Naive thymus-derived CD4-positive, alpha-beta T cell (primary cell): ENCODE measurements around the gene PRR7. TPM values are rescaled to one million over a fixed set of nuclear protein-coding genes. Genes with fewer than 3 reads are reported as not detected.
"Not testable (repeated sequence)": the region's sequence is repeated elsewhere in the genome, so short reads cannot be mapped to it uniquely, and the experiment has no call there.

Experiments used
- ATAC-seq: fragments of 150-1000 bp; cut with Tn5 transposase; 2 replicates; pipeline ENCODE4 v1.10.0; 2021; ENCODE audit warnings: mild to moderate bottlenecking, moderate library complexity
- CTCF ChIA-PET: fragments of 350-600 bp; sonication (Branson Sonifier 250); formaldehyde crosslinking; loops from one replicate; lab custom pipeline; 2021; ENCODE audit warnings: antibody characterized with exemption; lab: Charles Lee
- POLR2A ChIA-PET: fragments of 350-600 bp; sonication (Branson Sonifier 250); formaldehyde crosslinking; loops from one replicate; lab custom pipeline; 2021; ENCODE audit warnings: antibody characterized with exemption, inconsistent platforms; lab: Charles Lee
- DNase-seq, 9 donors: peaks; one replicate each; pipeline versions ENCODE4 v3.0.0 to v3.0.0-alpha.2; 2020 to 2022; ENCODE audit warnings: mixed read lengths in 1 of 9
- H3K27ac ChIP-seq: one replicate; pipeline ENCODE4 v1.7.0; 2013; ENCODE audit warnings: mild to moderate bottlenecking, low read depth, low read length, moderate library complexity
- H3K27me3 ChIP-seq, 2 donors: one replicate each; pipeline ENCODE4 v1.7.0; 2013; ENCODE audit warnings: low read length in 2 of 2, mild to moderate bottlenecking in 2 of 2, moderate library complexity in 2 of 2; ENCODE audit not compliant: control insufficient read depth in 2 of 2, insufficient read depth in 2 of 2
- H3K36me3 ChIP-seq, 3 experiments: 1 replicate in 2 of 3; 2 replicates in 1 of 3; pipeline ENCODE4 v1.7.0; 2013; ENCODE audit warnings: low read length in 3 of 3, mild to moderate bottlenecking in 3 of 3, moderate library complexity in 1 of 3; ENCODE audit not compliant: insufficient read depth in 3 of 3, control insufficient read depth in 2 of 3
- H3K4me1 ChIP-seq, 2 donors: one replicate each; pipeline ENCODE4 v1.7.0; 2013; ENCODE audit warnings: low read length in 2 of 2, mild to moderate bottlenecking in 2 of 2, moderate library complexity in 1 of 2; ENCODE audit not compliant: control insufficient read depth in 2 of 2, insufficient read depth in 2 of 2
- H3K4me3 ChIP-seq: 2 replicates; pipeline ENCODE4 v1.7.0; 2013; ENCODE audit warnings: mild to moderate bottlenecking, low read length
- H3K9me3 ChIP-seq, 3 experiments: 1 replicate in 2 of 3; 2 replicates in 1 of 3; pipeline ENCODE4 v1.7.0; 2013; ENCODE audit warnings: low read length in 3 of 3; ENCODE audit not compliant: control insufficient read depth in 2 of 3
- H3K27ac Mint-ChIP-seq, 9 donors: one replicate each; pipeline ENCODE4 v1.8.0; 2020 to 2022; ENCODE audit warnings: mixed read lengths in 9 of 9, mild to moderate bottlenecking in 8 of 9, moderate library complexity in 5 of 9, inconsistent platforms in 2 of 9
- H3K27me3 Mint-ChIP-seq, 5 donors: one replicate each; pipeline ENCODE4 v1.8.0; 2021 to 2022; ENCODE audit warnings: mixed read lengths in 5 of 5, mild to moderate bottlenecking in 1 of 5
- H3K36me3 Mint-ChIP-seq, 5 donors: one replicate each; pipeline ENCODE4 v1.8.0; 2020 to 2022; ENCODE audit warnings: mixed read lengths in 5 of 5, mild to moderate bottlenecking in 3 of 5, inconsistent platforms in 1 of 5
- H3K4me1 Mint-ChIP-seq, 7 donors: one replicate each; pipeline ENCODE4 v1.8.0; 2020 to 2022; ENCODE audit warnings: mixed read lengths in 7 of 7, mild to moderate bottlenecking in 3 of 7, inconsistent platforms in 1 of 7
- H3K4me3 Mint-ChIP-seq, 10 donors: one replicate each; pipeline ENCODE4 v1.8.0; 2020 to 2022; ENCODE audit warnings: mild to moderate bottlenecking in 10 of 10, mixed read lengths in 10 of 10, moderate library complexity in 6 of 10, inconsistent platforms in 2 of 10
- H3K9me3 Mint-ChIP-seq, 11 donors: one replicate each; pipeline ENCODE4 v1.8.0; 2020 to 2022; ENCODE audit warnings: mixed read lengths in 11 of 11, mild to moderate bottlenecking in 4 of 11, inconsistent platforms in 1 of 11, moderate library complexity in 1 of 11
- intact Hi-C, 2 donors: fragments of 100-400 bp; cut with micrococcal nuclease; formaldehyde crosslinking; loops; one replicate each; pipeline ENCODE4 v1.15.1; 2023
- polyA plus RNA-seq, 2 donors: library from polyadenylated mRNA; unstranded; fragments of 300-500 nt; fragmentation: Illumina TruSeq; gene quantifications; one replicate each; pipeline ENCODE4 v1.2.3, GENCODE V29; 2021
- total RNA-seq, 6 experiments: library from RNA in 5 of 6; stranded (reverse) in 5 of 6; gene quantifications; 1 replicate in 5 of 6; 2 replicates in 1 of 6; pipeline ENCODE4 v1.2.3 and lab custom pipeline; 2021 to 2026

PRR7 gene
- total and polyA plus RNA-seq, 7 experiments from 2014 or later, result 6.4 to 31.8 (median 11.7) TPM

- peak within 1 kb of the TSS in 1 of 9 donors; percentile 32 for H3K27ac Mint-ChIP-seq
These were observed 37.4 kb upstream of the PRR7 start, which contains the start of gene F12 for GRCh38 chr5:177409043-177409801. Gene F12 (minus strand): TSS chr5:177409564. CDS start chr5:177409527, 37 bp downstream.

GRCh38 chr5:177410575-177410974 lies 36.0 kb upstream of the PRR7 start:
- no peak overlapping the region for H3K4me3 ChIP-seq
- peaks cover 0 to 21% (median 0%) of the 10 kb centered on the region in 5 donors for H3K27me3 Mint-ChIP-seq
- peaks cover 8 to 40% (median 21%) of the 10 kb centered on the region in 7 donors for H3K4me1 Mint-ChIP-seq
- H3K36me3 ChIP-seq, result no peaks in the 10 kb centered on the region
- peak; percentile 30 for ATAC-seq
- H3K9me3 ChIP-seq, result no peaks in the 10 kb centered on the region
- H3K4me3 Mint-ChIP-seq, result no peak overlapping the region
- no peaks in the 10 kb centered on the region for H3K27me3 ChIP-seq
- ChIA-PET CTCF (no interaction called here), POLR2A (interaction anchor here (1.3 to 11.1 kb wide), 2 partner anchors 19 to 35 kb away, joined by 6 to 179 read pairs; partner anchors contain the start of gene GRK6)
- H3K4me1 ChIP-seq, result peaks cover 14 to 29% of the 10 kb centered on the region in 2 donors
- H3K36me3 Mint-ChIP-seq, result no peaks in the 10 kb centered on the region
- intact Hi-C loops, result no loop called here
- H3K27ac ChIP-seq, result no peak overlapping the region
- H3K9me3 Mint-ChIP-seq, result no peaks in the 10 kb centered on the region
- DNase-seq, result no peak
- no peak overlapping the region for H3K27ac Mint-ChIP-seq

More at GRCh38 chr5:177409043-177409801, 37.4 kb upstream of the PRR7 start, which contains the start of gene F12:
- Histone ChIP-seq H3K4me3 (no peak within 1 kb of the TSS), H3K27ac (no peak within 1 kb of the TSS), H3K4me1 (peaks cover 15 to 43% of the 10 kb centered on the region in 2 donors), H3K36me3 (no peaks in the 10 kb centered on the region), H3K27me3 (no peaks in the 10 kb centered on the region), H3K9me3 (no peaks in the 10 kb centered on the region)
- no peak for DNase-seq
- H3K4me3 Mint-ChIP-seq, result no peak within 1 kb of the TSS
- CTCF ChIA-PET, result interaction anchor here (0.9 to 9.6 kb wide), 7 partner anchors 15 to 45 kb away, joined by 3 to 189 read pairs (median 8); partner anchors contain the start of gene PRR7
- H3K9me3 Mint-ChIP-seq, result no peaks in the 10 kb centered on the region
- H3K36me3 Mint-ChIP-seq, result no peaks in the 10 kb centered on the region
- H3K4me1 Mint-ChIP-seq, result peaks cover 0 to 44% (median 23%) of the 10 kb centered on the region in 7 donors
- intact Hi-C loops, result no loop called here
- ATAC-seq, result no peak
- POLR2A ChIA-PET, result interaction anchor here (1.2 to 9.5 kb wide), 7 partner anchors 18 to 50 kb away, joined by 3 to 210 read pairs (median 4); partner anchors contain the start of genes GRK6 and PRR7
- peaks cover 0 to 25% (median 0%) of the 10 kb centered on the region in 5 donors for H3K27me3 Mint-ChIP-seq

GRCh38 chr5:177412603-177413233 lies 33.9 kb upstream of the PRR7 start:
- peaks cover 0 to 3% (median 0%) of the 10 kb centered on the region in 5 donors for H3K27me3 Mint-ChIP-seq
- peak overlapping the region in 2 of 10 donors; percentile 7 to 21 for H3K4me3 Mint-ChIP-seq
- Histone ChIP-seq H3K4me1 (peaks cover 14 to 24% of the 10 kb centered on the region in 2 donors), H3K9me3 (no peaks in the 10 kb centered on the region), H3K36me3 (no peaks in the 10 kb centered on the region), H3K27me3 (no peaks in the 10 kb centered on the region), H3K27ac (no peak overlapping the region), H3K4me3 (no peak overlapping the region)
- peak; percentile 34 for ATAC-seq
- no peaks in the 10 kb centered on the region for H3K9me3 Mint-ChIP-seq
- POLR2A ChIA-PET, result interaction anchor here (4.3 to 23.7 kb wide), 3 partner anchors 9 to 34 kb away, joined by 24 to 804 read pairs (median 179); partner anchors contain the start of genes GRK6 and PRR7
- peaks cover 8 to 37% (median 26%) of the 10 kb centered on the region in 7 donors for H3K4me1 Mint-ChIP-seq
- H3K36me3 Mint-ChIP-seq, result no peaks in the 10 kb centered on the region
- peak overlapping the region in 2 of 9 donors; percentile 46 to 55 for H3K27ac Mint-ChIP-seq
- intact Hi-C loops, result loop anchor here in 1 of 2 donors (2.0 kb wide), 1 partner anchor 14 kb away; the partner anchor contains the start of gene GRK6
- DNase-seq, result no peak
- CTCF ChIA-PET, result interaction anchor here (1.1 kb wide), 1 partner anchor 33 kb away, joined by 3 read pairs; no protein-coding TSS in a partner anchor

GRCh38 chr5:177414481-177414880 lies 32.1 kb upstream of the PRR7 start:
- Mint-ChIP-seq H3K4me1 (peaks cover 8 to 37% (median 26%) of the 10 kb centered on the region in 7 donors), H3K4me3 (peak overlapping the region in 3 of 10 donors; percentile 3 to 8 (median 4)), H3K9me3 (no peaks in the 10 kb centered on the region), H3K27me3 (no peaks in the 10 kb centered on the region), H3K36me3 (no peaks in the 10 kb centered on the region), H3K27ac (peak overlapping the region in 3 of 9 donors; percentile 6 to 76 (median 46))
- Histone ChIP-seq H3K4me1 (peaks cover 14 to 24% of the 10 kb centered on the region in 2 donors), H3K27ac (no peak overlapping the region), H3K9me3 (no peaks in the 10 kb centered on the region), H3K27me3 (no peaks in the 10 kb centered on the region), H3K36me3 (no peaks in the 10 kb centered on the region), H3K4me3 (no peak overlapping the region)
- ChIA-PET CTCF (interaction anchor here (0.5 to 3.5 kb wide), 5 partner anchors 9 to 205 kb away, joined by 3 to 26 read pairs (median 7); no protein-coding TSS in a partner anchor), POLR2A (interaction anchor here (4.3 to 23.7 kb wide), 3 partner anchors 11 to 32 kb away, joined by 24 to 804 read pairs (median 179); partner anchors contain the start of genes GRK6 and PRR7)
- intact Hi-C loops, result no loop called here
- ATAC-seq (no peak), DNase-seq (no peak)

GRCh38 chr5:177417081-177417480 lies 29.5 kb upstream of the PRR7 start:
- H3K36me3 Mint-ChIP-seq, intact Hi-C loops, DNase-seq, H3K4me3 ChIP-seq, H3K9me3 ChIP-seq, H3K36me3 ChIP-seq, H3K27ac Mint-ChIP-seq, H3K9me3 Mint-ChIP-seq, H3K27me3 Mint-ChIP-seq, H3K4me3 Mint-ChIP-seq, ATAC-seq, H3K27ac ChIP-seq, H3K27me3 ChIP-seq: not testable (repeated sequence)
- peaks cover 10 to 11% of the 10 kb centered on the region in 2 donors for H3K4me1 ChIP-seq
- peaks cover 8 to 30% (median 18%) of the 10 kb centered on the region in 7 donors for H3K4me1 Mint-ChIP-seq
- CTCF ChIA-PET, result interaction anchor here (1.5 to 3.5 kb wide), 2 partner anchors 13 to 15 kb away, joined by 5 to 26 read pairs; no protein-coding TSS in a partner anchor
- POLR2A ChIA-PET, result interaction anchor here (11.1 to 23.7 kb wide), 2 partner anchors 12 to 30 kb away, joined by 179 to 804 read pairs; partner anchors contain the start of genes GRK6 and PRR7

GRCh38 chr5:177419046-177419445 lies 27.6 kb upstream of the PRR7 start:
- Mint-ChIP-seq H3K27me3 (no peaks in the 10 kb centered on the region), H3K36me3 (no peaks in the 10 kb centered on the region), H3K27ac (no peak overlapping the region), H3K4me3 (no peak overlapping the region), H3K9me3 (peaks cover 0 to 2% (median 0%) of the 10 kb centered on the region in 11 donors), H3K4me1 (peaks cover 8 to 19% (median 15%) of the 10 kb centered on the region in 7 donors)
- DNase-seq (no peak), ATAC-seq (no peak)
- Histone ChIP-seq H3K36me3 (no peaks in the 10 kb centered on the region), H3K27me3 (no peaks in the 10 kb centered on the region), H3K9me3 (no peaks in the 10 kb centered on the region), H3K4me3 (no peak overlapping the region), H3K27ac (no peak overlapping the region), H3K4me1 (peaks cover 0 to 10% of the 10 kb centered on the region in 2 donors)
- ChIA-PET CTCF (no interaction called here), POLR2A (interaction anchor here (1.4 to 23.7 kb wide), 3 partner anchors 10 to 28 kb away, joined by 4 to 804 read pairs (median 179); partner anchors contain the start of genes GRK6 and PRR7)
- intact Hi-C loops, result no loop called here
